GM12892 (cell line): ENCODE results near the gene TRIM65.

Experiments
- POLR2A ChIP-seq: IDR thresholded peaks from 2 replicates; pipeline ENCODE4 v1.6.1; 2011; ENCODE audit warnings: low read depth, low read length, control low read depth
- POLR2AphosphoS5 ChIP-seq: IDR thresholded peaks from 2 replicates; pipeline ENCODE4 v1.6.1; 2011; ENCODE audit warnings: low read depth, low read length, control low read depth

DNA sequence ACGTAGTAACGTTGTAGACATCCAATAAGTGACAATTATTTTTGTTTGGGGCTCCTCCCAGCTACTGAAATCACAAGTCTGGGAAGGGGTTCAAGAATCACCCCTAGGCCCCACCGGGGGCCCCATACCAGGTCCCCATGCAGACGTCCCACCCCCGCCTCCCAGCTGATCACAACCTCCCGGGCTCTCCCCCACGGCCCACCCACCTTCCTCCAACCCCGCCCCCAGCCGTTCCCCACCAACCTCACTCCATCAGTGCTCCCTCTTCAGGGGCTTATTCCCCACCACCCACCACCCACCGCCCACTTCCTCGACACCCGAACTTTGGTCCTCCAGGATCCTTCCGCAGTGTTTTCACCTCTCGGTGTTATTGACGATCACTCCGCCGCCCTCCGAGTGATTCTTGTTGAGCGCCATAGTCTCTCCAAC, 41.9 kb downstream of the TRIM65 start:
- no peak for TF ChIP-seq POLR2A
- TF ChIP-seq POLR2AphosphoS5: no peak
